Rectal smooth muscle tissue (tissue), 1 donor: Measurements from ENCODE around the gene FLRT1.

ENCODE experiments used
- H3K27ac ChIP-seq: one replicate; pipeline ENCODE4 v1.7.0; 2013; ENCODE audit warnings: low read depth, low read length, inconsistent platforms
- H3K27me3 ChIP-seq: one replicate; pipeline ENCODE4 v1.7.0; 2013; ENCODE audit warnings: low read length; ENCODE audit not compliant: control insufficient read depth, insufficient read depth
- H3K36me3 ChIP-seq: one replicate; pipeline ENCODE4 v1.7.0; 2013; ENCODE audit warnings: low read length; ENCODE audit not compliant: control insufficient read depth, insufficient read depth
- H3K4me1 ChIP-seq: one replicate; pipeline ENCODE4 v1.7.0; 2013; ENCODE audit warnings: low read length; ENCODE audit not compliant: control insufficient read depth, insufficient read depth
- H3K4me3 ChIP-seq: one replicate; pipeline ENCODE4 v1.7.0; 2013; ENCODE audit warnings: low read length
- H3K9ac ChIP-seq: one replicate; pipeline ENCODE4 v1.7.0; 2013; ENCODE audit warnings: low read length

FLRT1 gene

GRCh38 chr11:64008914-64009633 lies 26.7 kb upstream of the FLRT1 start:
- H3K27ac ChIP-seq: no peak overlapping the region
- no peak overlapping the region for H3K9ac ChIP-seq
- H3K27me3 ChIP-seq: no peaks in the 10 kb centered on the region
- H3K4me3 ChIP-seq: no peak overlapping the region
- H3K36me3 ChIP-seq: no peaks in the 10 kb centered on the region
- H3K4me1 ChIP-seq: no peaks in the 10 kb centered on the region

GRCh38 chr11:64009710-64010109 lies 26.0 kb upstream of the FLRT1 start:
- Histone ChIP-seq H3K4me3 (no peak overlapping the region), H3K27me3 (no peaks in the 10 kb centered on the region), H3K27ac (no peak overlapping the region), H3K4me1 (no peaks in the 10 kb centered on the region), H3K36me3 (no peaks in the 10 kb centered on the region), H3K9ac (no peak overlapping the region)

- no peaks in the 10 kb centered on the region for H3K36me3 ChIP-seq
- no peaks in the 10 kb centered on the region for H3K27me3 ChIP-seq
- no peak overlapping the region for H3K4me3 ChIP-seq
- H3K9ac ChIP-seq: no peak overlapping the region
- no peak overlapping the region for H3K27ac ChIP-seq
- no peaks in the 10 kb centered on the region for H3K4me1 ChIP-seq
These were observed 24.9 kb upstream of the FLRT1 start for GRCh38 chr11:64010783-64011182.

- Histone ChIP-seq H3K27ac (no peak overlapping the region), H3K36me3 (no peaks in the 10 kb centered on the region), H3K4me1 (no peaks in the 10 kb centered on the region), H3K4me3 (no peak overlapping the region), H3K9ac (no peak overlapping the region), H3K27me3 (no peaks in the 10 kb centered on the region)
These were observed 24.4 kb upstream of the FLRT1 start for GRCh38 chr11:64011371-64011770.

- H3K27me3 ChIP-seq: no peaks in the 10 kb centered on the region
- no peak overlapping the region for H3K4me3 ChIP-seq
- H3K9ac ChIP-seq: no peak overlapping the region
- H3K36me3 ChIP-seq: no peaks in the 10 kb centered on the region
- no peak overlapping the region for H3K27ac ChIP-seq
- H3K4me1 ChIP-seq: no peaks in the 10 kb centered on the region
These were observed 22.4 kb upstream of the FLRT1 start for GRCh38 chr11:64013141-64013896.

- no peaks in the 10 kb centered on the region for H3K27me3 ChIP-seq
- H3K36me3 ChIP-seq: no peaks in the 10 kb centered on the region
- no peak overlapping the region for H3K9ac ChIP-seq
- no peak overlapping the region for H3K27ac ChIP-seq
- H3K4me3 ChIP-seq: no peak overlapping the region
- H3K4me1 ChIP-seq: no peaks in the 10 kb centered on the region
These were observed 21.4 kb upstream of the FLRT1 start for GRCh38 chr11:64014356-64014755.

- Histone ChIP-seq H3K4me3 (no peak overlapping the region), H3K36me3 (no peaks in the 10 kb centered on the region), H3K27ac (no peak overlapping the region), H3K4me1 (no peaks in the 10 kb centered on the region), H3K27me3 (no peaks in the 10 kb centered on the region), H3K9ac (no peak overlapping the region)
These were observed 20.2 kb upstream of the FLRT1 start for GRCh38 chr11:64015510-64015909.

GRCh38 chr11:64015935-64016845 lies 19.5 kb upstream of the FLRT1 start:
- no peaks in the 10 kb centered on the region for H3K4me1 ChIP-seq
- H3K4me3 ChIP-seq: no peak overlapping the region
- no peaks in the 10 kb centered on the region for H3K27me3 ChIP-seq
- H3K27ac ChIP-seq: no peak overlapping the region
- no peaks in the 10 kb centered on the region for H3K36me3 ChIP-seq
- no peak overlapping the region for H3K9ac ChIP-seq

- H3K4me1 ChIP-seq: no peaks in the 10 kb centered on the region
- no peaks in the 10 kb centered on the region for H3K27me3 ChIP-seq
- H3K9ac ChIP-seq: no peak overlapping the region
- H3K4me3 ChIP-seq: no peak overlapping the region
- no peak overlapping the region for H3K27ac ChIP-seq
- no peaks in the 10 kb centered on the region for H3K36me3 ChIP-seq
These were observed 17.8 kb upstream of the FLRT1 start for GRCh38 chr11:64017945-64018224.

- Histone ChIP-seq H3K9ac (no peak overlapping the region), H3K27ac (no peak overlapping the region), H3K4me3 (no peak overlapping the region), H3K36me3 (no peaks in the 10 kb centered on the region), H3K27me3 (no peaks in the 10 kb centered on the region), H3K4me1 (no peaks in the 10 kb centered on the region)
These were observed 17.4 kb upstream of the FLRT1 start for GRCh38 chr11:64018310-64018709.

- Histone ChIP-seq H3K27ac (no peak overlapping the region), H3K4me3 (no peak overlapping the region), H3K27me3 (no peaks in the 10 kb centered on the region), H3K9ac (no peak overlapping the region), H3K4me1 (no peaks in the 10 kb centered on the region), H3K36me3 (no peaks in the 10 kb centered on the region)
These were observed 16.4 kb upstream of the FLRT1 start for GRCh38 chr11:64019106-64020037.
